Raji (cell line): Measurements from ENCODE around the gene TROAP.

Experiments used
- POLR2A ChIP-seq: IDR thresholded peaks from 2 replicates; pipeline ENCODE4 v1.6.1; 2011; ENCODE audit warnings: low read depth, low read length, control low read depth; ENCODE audit not compliant: insufficient read depth

Gene TROAP

DNA sequence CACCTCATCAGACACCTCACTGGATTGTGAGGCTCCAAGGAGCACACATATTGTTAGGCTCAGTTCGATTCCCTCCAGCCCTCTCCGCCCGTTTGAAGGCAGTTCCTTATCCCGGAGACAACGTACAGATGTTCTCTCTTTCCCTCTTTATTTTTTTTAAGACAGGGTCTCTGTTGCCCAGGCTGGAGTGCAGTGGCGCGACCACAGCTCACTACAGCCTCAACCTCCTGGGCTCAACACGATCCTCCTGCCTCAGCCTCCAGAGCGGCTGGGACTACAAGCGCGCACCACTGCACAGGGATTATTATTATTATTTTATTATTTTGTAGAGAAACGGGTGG lies 718 bp upstream of the TROAP start:
- no peak; the same call in 1 of the 2 replicates for TF ChIP-seq POLR2A

DNA sequence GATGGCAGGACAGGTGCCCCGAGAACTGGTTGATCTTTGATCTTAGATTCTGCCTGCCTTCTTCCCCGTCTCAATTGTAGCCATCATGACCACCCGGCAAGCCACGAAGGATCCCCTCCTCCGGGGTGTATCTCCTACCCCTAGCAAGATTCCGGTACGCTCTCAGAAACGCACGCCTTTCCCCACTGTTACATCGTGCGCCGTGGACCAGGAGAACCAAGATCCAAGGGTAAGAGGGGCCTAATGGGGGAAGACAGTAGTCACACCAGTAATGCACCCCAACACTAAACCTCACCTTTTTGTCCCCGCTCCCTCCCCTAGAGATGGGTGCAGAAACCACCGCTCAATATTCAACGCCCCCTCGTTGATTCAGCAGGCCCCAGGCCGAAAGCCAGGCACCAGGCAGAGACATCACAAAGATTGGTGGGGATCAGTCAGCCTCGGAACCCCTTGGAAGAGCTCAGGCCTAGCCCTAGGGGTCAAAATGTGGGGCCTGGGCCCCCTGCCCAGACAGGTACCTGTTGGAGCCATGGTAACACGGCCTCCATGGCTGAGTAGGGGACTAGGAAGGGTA lies 556 bp downstream of the TROAP start:
- no peak for TF ChIP-seq POLR2A

DNA sequence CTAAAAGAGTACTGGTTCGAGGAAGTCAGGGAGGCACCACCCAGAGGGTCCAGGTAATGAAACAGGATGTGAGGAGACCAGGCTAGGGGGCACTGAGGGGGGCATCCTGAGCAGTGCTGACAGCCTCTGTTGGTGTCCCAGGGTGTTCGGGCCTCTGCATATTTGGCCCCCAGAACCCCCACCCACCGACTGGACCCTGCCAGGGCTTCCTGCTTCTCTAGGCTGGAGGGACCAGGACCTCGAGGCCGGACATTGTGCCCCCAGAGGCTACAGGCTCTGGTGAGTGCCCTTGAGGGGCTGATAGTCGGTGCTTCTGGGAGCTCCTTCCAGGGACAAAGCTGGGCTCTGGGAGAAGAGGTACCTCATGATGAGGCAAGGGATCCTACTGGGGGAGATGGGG lies 2.6 kb downstream of the TROAP start:
- TF ChIP-seq POLR2A, result no peak

DNA sequence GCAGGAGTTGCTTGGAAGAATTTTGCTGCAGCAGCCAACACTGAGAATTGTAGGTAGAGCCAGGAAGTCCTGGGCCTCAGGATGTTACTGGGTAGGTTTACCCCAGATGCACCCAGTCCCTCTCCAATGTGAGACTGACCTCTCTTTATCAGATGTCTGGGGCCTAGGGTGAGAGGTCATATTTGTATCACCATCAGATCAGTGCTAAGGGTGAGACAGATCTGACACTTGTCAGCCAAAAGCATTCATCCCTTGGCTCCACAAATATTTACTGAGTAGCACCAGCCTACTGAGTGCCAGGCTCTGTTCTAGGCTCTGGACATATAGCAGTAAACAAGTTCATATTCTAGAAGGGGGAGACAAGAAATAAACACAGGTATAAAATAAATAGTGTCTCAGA lies 4.3 kb downstream of the TROAP start:
- TF ChIP-seq POLR2A, result no peak

DNA sequence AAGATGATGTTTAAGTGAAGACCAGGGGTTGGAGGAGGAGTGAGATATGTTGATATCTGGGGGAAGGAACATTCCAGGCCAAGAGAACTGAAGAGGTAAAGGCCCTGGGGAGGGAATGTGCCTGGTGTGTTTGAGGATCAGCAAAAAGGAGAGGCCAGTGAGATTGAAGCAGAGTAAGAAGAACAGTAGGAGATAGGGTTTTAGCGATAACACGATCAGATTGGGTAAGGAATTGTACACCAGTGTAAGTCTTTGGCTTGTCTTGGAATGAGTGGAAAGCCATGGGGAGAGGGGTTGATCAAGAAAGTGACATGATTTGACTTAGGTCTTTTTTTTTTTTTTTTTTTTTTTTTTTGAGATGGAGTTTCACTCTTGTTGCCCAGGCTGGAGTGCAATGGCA lies 4.8 kb downstream of the TROAP start:
- TF ChIP-seq POLR2A, result no peak

DNA sequence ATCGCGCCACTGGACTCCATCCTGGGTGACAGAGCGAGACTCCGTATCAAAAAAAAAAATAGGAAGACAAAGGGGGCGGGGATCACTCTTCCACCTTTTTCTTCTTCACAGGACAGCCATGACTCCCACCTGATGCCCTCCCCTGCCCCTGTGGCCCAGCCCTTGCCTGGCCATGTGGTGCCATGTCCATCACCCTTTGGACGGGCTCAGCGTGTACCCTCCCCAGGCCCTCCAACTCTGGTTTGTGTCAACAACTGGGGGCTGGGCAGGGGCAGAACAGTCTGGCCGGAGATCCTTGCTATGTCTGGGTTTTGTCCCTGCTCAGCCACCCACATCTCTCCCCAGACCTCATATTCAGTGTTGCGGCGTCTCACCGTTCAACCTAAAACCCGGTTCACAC lies 5.8 kb downstream of the TROAP start:
- no peak for TF ChIP-seq POLR2A

DNA sequence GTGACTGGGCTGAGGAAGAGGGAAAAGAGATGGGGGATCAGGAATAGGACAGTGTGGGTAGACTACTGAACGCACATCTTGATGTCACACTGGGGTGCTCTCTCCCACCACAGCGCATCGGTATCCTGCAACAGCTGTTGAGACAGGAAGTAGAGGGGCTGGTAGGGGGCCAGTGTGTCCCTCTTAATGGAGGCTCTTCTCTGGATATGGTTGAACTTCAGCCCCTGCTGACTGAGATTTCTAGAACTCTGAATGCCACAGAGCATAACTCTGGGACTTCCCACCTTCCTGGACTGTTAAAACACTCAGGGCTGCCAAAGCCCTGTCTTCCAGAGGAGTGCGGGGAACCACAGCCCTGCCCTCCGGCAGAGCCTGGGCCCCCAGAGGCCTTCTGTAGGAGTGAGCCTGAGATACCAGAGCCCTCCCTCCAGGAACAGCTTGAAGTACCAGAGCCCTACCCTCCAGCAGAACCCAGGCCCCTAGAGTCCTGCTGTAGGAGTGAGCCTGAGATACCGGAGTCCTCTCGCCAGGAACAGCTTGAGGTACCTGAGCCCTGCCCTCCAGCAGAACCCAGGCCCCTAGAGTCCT lies 7.1 kb downstream of the TROAP start:
- no peak for TF ChIP-seq POLR2A

DNA sequence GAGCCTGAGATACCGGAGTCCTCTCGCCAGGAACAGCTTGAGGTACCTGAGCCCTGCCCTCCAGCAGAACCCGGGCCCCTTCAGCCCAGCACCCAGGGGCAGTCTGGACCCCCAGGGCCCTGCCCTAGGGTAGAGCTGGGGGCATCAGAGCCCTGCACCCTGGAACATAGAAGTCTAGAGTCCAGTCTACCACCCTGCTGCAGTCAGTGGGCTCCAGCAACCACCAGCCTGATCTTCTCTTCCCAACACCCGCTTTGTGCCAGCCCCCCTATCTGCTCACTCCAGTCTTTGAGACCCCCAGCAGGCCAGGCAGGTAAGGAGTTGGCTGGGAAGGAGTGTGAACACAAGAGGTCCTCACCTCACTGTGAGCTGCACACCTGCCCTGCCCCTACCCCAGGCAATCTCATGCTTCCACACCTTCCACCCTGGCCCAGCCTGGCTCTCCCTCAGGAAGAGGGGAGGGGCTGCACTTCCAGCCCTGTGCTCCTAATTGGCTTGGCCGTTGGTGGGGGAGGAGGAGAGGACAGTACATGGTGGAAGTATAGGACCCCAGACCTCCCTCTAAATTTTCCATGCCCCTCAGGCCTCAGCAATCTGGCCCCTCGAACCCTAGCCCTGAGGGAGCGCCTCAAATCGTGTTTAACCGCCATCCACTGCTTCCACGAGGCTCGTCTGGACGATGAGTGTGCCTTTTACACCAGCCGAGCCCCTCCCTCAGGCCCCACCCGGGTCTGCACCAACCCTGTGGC lies 7.8 kb downstream of the TROAP start:
- no peak for TF ChIP-seq POLR2A

DNA sequence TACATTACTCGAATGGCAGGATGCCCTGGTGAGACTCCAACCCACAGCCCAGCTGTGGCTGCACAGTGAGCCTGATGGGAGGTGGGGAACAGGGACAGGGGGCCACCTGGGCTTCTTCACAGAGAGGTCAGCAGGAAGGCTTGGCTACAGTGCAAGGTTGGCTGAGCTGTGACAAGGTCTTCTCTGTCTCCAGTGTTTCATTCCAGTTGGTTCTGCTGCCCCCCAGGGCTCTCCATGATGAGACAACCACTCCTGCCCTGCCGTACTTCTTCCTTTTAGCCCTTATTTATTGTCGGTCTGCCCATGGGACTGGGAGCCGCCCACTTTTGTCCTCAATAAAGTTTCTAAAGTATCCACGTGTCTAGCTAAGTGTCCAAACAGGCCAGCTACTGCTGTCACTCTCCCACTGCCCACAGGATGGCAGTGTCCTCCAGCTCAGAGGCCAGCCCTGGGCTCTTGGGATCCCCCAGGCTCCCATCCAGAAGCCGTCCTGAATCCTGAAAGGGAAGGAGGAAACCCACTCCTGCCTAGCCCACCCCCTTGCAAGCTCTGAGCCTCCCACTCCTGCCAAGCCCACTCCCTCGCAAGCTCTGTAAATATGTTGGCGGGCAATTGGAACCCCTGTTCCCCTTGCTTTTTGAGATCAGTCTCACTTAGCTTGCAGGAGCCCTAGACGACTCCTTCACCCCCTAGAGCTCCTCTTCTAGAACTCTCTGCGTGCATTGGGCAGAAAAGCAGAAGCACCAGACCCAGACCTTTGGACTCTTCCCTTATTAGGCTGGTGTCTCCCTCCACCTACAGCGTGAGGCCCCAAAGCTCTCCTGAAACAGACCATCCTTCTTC lies 8.5 kb downstream of the TROAP start:
- TF ChIP-seq POLR2A, result no peak

DNA sequence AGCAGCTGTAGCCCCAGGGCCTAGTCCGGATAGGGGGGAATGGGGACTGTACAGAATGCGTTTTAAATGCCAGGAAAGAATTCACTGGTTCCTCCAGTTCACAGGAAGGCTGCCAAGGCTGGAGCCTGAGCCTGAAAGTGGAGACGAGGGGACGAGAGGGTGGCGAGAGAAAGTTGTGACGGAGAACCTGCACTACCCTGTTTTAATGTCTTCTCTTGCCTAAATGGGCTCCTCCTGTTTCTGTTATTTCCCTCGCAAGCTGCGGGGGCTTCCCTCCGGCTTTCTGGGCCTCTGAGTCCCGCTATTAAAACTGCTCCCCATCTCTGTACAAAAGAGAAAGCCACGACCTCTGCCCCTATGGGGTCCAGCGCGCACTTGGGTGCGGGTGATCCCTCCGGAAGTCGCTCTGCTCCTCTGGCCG lies 9.4 kb downstream of the TROAP start:
- no peak for TF ChIP-seq POLR2A

DNA sequence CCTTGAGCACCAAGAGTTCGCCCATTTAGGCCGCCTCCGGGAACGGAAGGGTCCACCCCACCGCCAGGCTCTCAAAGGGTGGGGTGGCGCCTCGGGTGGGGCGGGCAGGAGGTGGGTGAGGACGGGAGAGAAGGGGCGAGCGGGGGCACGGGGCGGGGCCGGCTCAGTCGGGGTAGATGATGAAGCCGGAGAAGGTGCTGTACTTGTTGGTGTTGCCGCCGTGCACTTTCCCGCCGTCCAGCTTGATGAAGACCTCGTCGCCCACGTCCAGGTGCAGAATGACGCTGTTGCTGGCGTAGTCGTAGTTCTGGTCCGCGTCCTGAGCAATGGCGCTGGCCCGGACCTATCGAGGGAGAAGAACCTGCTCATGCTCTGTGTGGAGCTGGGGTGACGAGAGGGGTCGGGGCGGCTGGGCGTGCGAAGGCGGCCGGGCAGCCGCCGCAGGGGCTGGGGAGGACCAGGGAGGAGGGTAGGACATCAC lies 9.9 kb downstream of the TROAP start:
- no peak for TF ChIP-seq POLR2A

DNA sequence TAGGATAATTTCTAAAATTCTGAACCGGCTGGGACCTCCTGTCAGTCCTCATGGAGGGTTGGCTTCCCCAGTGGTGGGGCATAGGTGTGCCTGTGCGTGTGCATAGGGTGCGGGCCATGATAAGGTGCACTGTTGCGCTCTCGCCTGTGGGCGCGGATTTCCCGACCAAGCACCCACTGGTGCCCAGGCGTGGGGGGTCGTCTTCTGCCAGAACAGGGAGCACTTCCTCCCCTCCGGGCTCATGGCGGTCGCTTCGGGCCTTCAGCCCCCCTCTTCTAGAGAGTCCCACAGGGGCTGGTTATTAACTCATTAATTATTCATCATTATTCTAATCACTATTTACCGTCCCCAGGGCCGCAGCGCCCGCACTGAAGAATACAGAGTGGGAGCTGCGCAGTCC lies 11.2 kb downstream of the TROAP start:
- TF ChIP-seq POLR2A, result no peak

DNA sequence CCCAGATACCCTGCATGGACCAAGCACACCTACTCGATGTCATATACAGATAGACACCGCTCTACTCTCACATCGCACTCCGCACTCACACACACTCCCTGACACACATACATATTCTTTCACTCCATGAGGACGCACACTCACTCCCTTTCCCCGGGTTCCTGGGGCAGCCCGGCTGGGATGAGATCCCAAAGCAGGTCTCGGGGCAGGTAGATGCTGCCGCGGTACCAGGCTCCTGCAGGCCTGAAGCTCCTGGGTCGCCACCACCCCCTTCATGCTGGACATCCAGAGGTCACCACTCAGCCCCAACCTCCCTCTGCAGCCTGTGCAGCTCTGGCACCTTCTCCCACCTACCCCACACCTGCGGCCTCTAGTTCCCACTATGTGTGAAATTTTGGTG lies 11.6 kb downstream of the TROAP start:
- no peak for TF ChIP-seq POLR2A

DNA sequence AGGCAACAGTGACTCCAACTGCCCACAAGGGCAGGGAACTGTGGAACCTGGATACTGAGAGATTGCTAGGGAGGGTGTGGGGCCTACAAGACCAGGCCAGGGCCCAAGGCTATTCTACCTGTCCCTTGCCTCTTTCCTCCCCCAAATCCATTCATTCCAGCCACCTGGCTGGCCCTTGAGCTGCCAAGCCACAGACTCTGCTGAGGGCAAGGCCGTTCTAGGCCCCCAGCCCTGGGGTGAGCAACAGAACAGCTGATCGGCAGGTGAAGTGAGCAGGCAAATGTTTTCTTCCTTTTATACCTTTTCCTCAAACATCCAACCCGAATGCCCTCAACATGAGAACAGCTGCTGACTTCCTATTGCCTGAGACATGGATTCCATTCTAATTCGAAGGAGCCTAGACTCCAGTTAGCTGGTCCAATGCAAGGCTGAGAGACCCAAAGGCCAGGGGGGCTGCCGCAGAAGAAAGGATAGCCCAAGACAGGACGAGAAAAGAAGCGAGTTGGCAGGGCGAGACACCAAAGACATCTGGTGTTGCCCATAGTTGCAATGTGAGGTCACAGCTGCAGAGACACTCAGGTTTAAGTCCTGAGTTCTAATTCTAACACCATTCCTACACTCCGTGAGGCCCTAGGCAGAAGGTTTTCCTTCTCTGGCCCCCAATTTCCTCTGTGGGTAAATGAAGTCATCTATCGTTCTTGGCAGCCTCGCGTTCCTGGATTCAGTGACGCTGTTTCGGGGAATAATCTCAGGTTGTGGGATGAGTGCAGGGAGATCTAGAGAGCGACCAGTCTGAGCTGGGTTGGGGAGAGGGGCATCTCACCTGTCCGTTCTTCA lies 12.3 kb downstream of the TROAP start:
- no peak for TF ChIP-seq POLR2A

DNA sequence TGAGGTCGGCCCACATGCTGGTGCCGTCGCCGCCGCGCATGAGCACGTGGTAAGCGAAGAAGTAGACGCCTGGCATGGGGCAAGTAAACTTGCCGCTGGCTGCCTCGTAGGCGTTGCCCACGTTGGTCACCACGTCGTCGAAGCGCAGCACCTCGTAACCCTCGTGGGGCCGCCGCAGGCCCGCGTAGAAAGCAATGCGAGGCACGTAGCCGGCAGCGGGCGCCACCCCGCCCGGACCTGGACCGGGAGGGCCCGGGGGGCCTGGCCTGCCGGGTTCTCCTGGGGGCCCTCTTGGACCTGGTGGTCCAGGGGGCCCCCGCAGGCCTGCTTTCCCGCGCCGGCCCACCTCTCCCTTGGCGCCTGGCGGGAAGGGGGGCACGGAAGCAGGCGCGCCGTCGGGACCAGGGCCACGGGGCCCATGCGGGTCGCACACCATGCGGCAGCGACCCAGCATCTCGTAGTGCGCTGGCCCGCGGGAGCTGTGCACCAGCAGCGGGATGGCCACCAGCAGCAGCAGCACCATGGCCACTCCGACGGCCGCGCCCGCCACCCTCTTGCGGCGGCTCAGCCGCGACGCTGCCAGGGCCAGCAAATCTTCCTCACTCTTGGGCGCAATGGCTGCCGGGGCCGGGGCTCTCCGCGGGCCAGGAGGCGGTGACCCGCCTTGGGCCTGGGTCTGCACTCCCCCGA lies 13.0 kb downstream of the TROAP start:
- TF ChIP-seq POLR2A, result no peak
